DOHH2 (cell line): ENCODE data around the gene GARNL3.

ENCODE experiments used
- CTCF ChIP-seq: fragments of 200-600 bp; sonication (generic); IDR thresholded peaks from one replicate; pipeline ENCODE4 v1.5.1; 2014; ENCODE audit warnings: antibody characterized with exemption, mild to moderate bottlenecking, low read depth, low read length; ENCODE audit not compliant: poor library complexity, severe bottlenecking
- EZH2phosphoT487 ChIP-seq: fragments of 200-600 bp; sonication (generic); IDR thresholded peaks from 2 replicates; pipeline ENCODE4 v1.6.1; 2017; ENCODE audit warnings: borderline replicate concordance, mild to moderate bottlenecking, antibody characterized with exemption, low read length, moderate library complexity, mixed read lengths

GRCh38 chr9:127437497-127438264 is 173.1 kb downstream of the GARNL3 start:
- TF ChIP-seq CTCF (no peak), EZH2phosphoT487 (no peak)
